VCaP (cell line): Measurements from ENCODE around the gene HCK.

Experiments used
- H3K27ac ChIP-seq: fragments of 450-650 bp; 2 replicates; pipeline ENCODE4 v1.5.1; 2017
- CTCF ChIP-seq: fragments of 450-650 bp; conservative IDR thresholded peaks from 2 replicates; pipeline ENCODE4 v1.5.1; 2017; ENCODE audit warnings: mild to moderate bottlenecking, moderate library complexity

Gene HCK

GRCh38 chr20:32110727-32111126, 58.7 kb downstream of the HCK start:
- H3K27ac ChIP-seq: peak overlapping the region; percentile 98; the same call in 1 of the 2 replicates
- TF ChIP-seq CTCF: no peak

- no peak overlapping the region for H3K27ac ChIP-seq
- no peak for TF ChIP-seq CTCF
Measured at GRCh38 chr20:32111156-32111686, 59.2 kb downstream of the HCK start.

GRCh38 chr20:32111753-32112152, 59.7 kb downstream of the HCK start:
- no peak overlapping the region for H3K27ac ChIP-seq
- TF ChIP-seq CTCF: no peak

GRCh38 chr20:32112841-32113240, 60.8 kb downstream of the HCK start:
- TF ChIP-seq CTCF: no peak
- H3K27ac ChIP-seq: no peak overlapping the region

- TF ChIP-seq CTCF: no peak
- H3K27ac ChIP-seq: no peak overlapping the region
Measured at GRCh38 chr20:32113591-32114260, 61.7 kb downstream of the HCK start.

- H3K27ac ChIP-seq: no peak overlapping the region
- no peak for TF ChIP-seq CTCF
Measured at GRCh38 chr20:32114305-32114960, 62.4 kb downstream of the HCK start.

GRCh38 chr20:32115211-32115767, 63.2 kb downstream of the HCK start:
- H3K27ac ChIP-seq: no peak overlapping the region
- no peak for TF ChIP-seq CTCF
